Ascending aorta (tissue), 2 donors: ENCODE results near the gene GLIPR1L1. TPM values are rescaled to one million over a fixed set of nuclear protein-coding genes. Genes with fewer than 3 reads are reported as not detected.

Experiments used
- DNase-seq, 2 donors: peaks; one replicate each; pipeline ENCODE4 v3.0.0-alpha.2; 2019; ENCODE audit warnings: low spot score in 2 of 2
- H3K27ac ChIP-seq, 2 donors: fragments of 200-600 bp; sonication (generic); one replicate each; pipeline ENCODE4 v1.5.1; 2016 to 2017; ENCODE audit warnings: mild to moderate bottlenecking in 1 of 2
- H3K27me3 ChIP-seq: fragments of 200-600 bp; sonication (generic); one replicate; pipeline ENCODE4 v1.5.1; 2017
- H3K36me3 ChIP-seq, 2 donors: fragments of 200-600 bp; sonication (generic); one replicate each; pipeline ENCODE4 v1.5.1; 2016
- H3K4me1 ChIP-seq, 2 donors: fragments of 200-600 bp; sonication (generic); one replicate each; pipeline ENCODE4 v1.5.1; 2016 to 2017; ENCODE audit warnings: mild to moderate bottlenecking in 1 of 2
- H3K4me3 ChIP-seq, 2 donors: fragments of 200-600 bp; sonication (generic); one replicate each; pipeline ENCODE4 v1.5.1; 2016 to 2017; ENCODE audit warnings: mild to moderate bottlenecking in 1 of 2
- H3K9me3 ChIP-seq, 2 donors: fragments of 200-600 bp; sonication (generic); one replicate each; pipeline ENCODE4 v1.5.1; 2016
- CTCF ChIP-seq, 3 experiments: fragments of 200-600 bp in 2 of 3; fragments of 450-650 bp in 1 of 3; sonication (generic) in 2 of 3; IDR thresholded peaks; one replicate each; pipeline ENCODE4 v1.5.1; 2016 to 2019; ENCODE audit warnings: antibody characterized with exemption in 3 of 3, mild to moderate bottlenecking in 1 of 3, moderate library complexity in 1 of 3
- intact Hi-C: fragments of 100-400 bp; cut with DNase I; formaldehyde crosslinking; loops from one replicate; pipeline ENCODE4 v1.15.1; 2023
- total RNA-seq: library from RNA; depleted of rRNA; stranded (reverse); fragments of >200 nt; gene quantifications from one replicate; pipeline ENCODE4 v1.1.0, GENCODE V29; 2016

Gene GLIPR1L1
- total RNA-seq, 1 donor from 2014 or later, result not detected

- intact Hi-C loops, result no loop called here
- no peaks in the 10 kb centered on the region for H3K9me3 ChIP-seq
- no peak overlapping the region for H3K27ac ChIP-seq
- H3K4me3 ChIP-seq, result no peak overlapping the region
- no peaks in the 10 kb centered on the region for H3K27me3 ChIP-seq
- peaks cover 0 to 6% of the 10 kb centered on the region in 2 donors for H3K36me3 ChIP-seq
- no peaks in the 10 kb centered on the region for H3K4me1 ChIP-seq
- DNase-seq, result no peak
- TF ChIP-seq CTCF (IDR thresholded peaks at IDR 0.05), result no peak
These were observed 23.1 kb upstream of the GLIPR1L1 start for GRCh38 chr12:75311369-75311768.

GRCh38 chr12:75315518-75315917, 19.0 kb upstream of the GLIPR1L1 start:
- Histone ChIP-seq H3K4me1 (no peaks in the 10 kb centered on the region), H3K4me3 (no peak overlapping the region), H3K9me3 (no peaks in the 10 kb centered on the region), H3K27me3 (no peaks in the 10 kb centered on the region), H3K36me3 (peaks cover 0 to 2% of the 10 kb centered on the region in 2 donors), H3K27ac (no peak overlapping the region)
- DNase-seq, result no peak
- no peak for TF ChIP-seq CTCF (IDR thresholded peaks at IDR 0.05)
- intact Hi-C loops, result no loop called here

GRCh38 chr12:75317784-75318183, 16.7 kb upstream of the GLIPR1L1 start:
- Histone ChIP-seq H3K27me3 (no peaks in the 10 kb centered on the region), H3K4me3 (no peak overlapping the region), H3K36me3 (no peaks in the 10 kb centered on the region), H3K9me3 (no peaks in the 10 kb centered on the region), H3K4me1 (no peaks in the 10 kb centered on the region), H3K27ac (no peak overlapping the region)
- no peak for DNase-seq
- intact Hi-C loops, result no loop called here
- TF ChIP-seq CTCF (IDR thresholded peaks at IDR 0.05), result no peak

GRCh38 chr12:75322464-75322863, 12.0 kb upstream of the GLIPR1L1 start:
- no peak for DNase-seq
- intact Hi-C loops, result loop anchor here (10.0 kb wide), 1 partner anchor 1742 kb away; the partner anchor contains the start of gene E2F7
- TF ChIP-seq CTCF (IDR thresholded peaks at IDR 0.05), result no peak
- Histone ChIP-seq H3K4me3 (no peak overlapping the region), H3K27ac (no peak overlapping the region), H3K4me1 (no peaks in the 10 kb centered on the region), H3K36me3 (no peaks in the 10 kb centered on the region), H3K9me3 (no peaks in the 10 kb centered on the region), H3K27me3 (no peaks in the 10 kb centered on the region)

GRCh38 chr12:75323663-75324062, 10.8 kb upstream of the GLIPR1L1 start:
- Histone ChIP-seq H3K9me3 (no peaks in the 10 kb centered on the region), H3K4me1 (peaks cover 0 to under 1% of the 10 kb centered on the region in 2 donors), H3K27ac (no peak overlapping the region), H3K4me3 (no peak overlapping the region), H3K36me3 (no peaks in the 10 kb centered on the region), H3K27me3 (no peaks in the 10 kb centered on the region)
- no peak for TF ChIP-seq CTCF (IDR thresholded peaks at IDR 0.05)
- intact Hi-C loops, result loop anchor here (10.0 kb wide), 1 partner anchor 1741 kb away; the partner anchor contains the start of gene E2F7
- DNase-seq, result no peak

- no peak for TF ChIP-seq CTCF (IDR thresholded peaks at IDR 0.05)
- H3K4me3 ChIP-seq, result no peak overlapping the region
- intact Hi-C loops, result loop anchor here (10.0 kb wide), 1 partner anchor 1737 kb away; the partner anchor contains the start of gene E2F7
- no peaks in the 10 kb centered on the region for H3K9me3 ChIP-seq
- no peak for DNase-seq
- H3K36me3 ChIP-seq, result no peaks in the 10 kb centered on the region
- H3K27me3 ChIP-seq, result no peaks in the 10 kb centered on the region
- no peak overlapping the region for H3K27ac ChIP-seq
- peaks cover 5 to 8% of the 10 kb centered on the region in 2 donors for H3K4me1 ChIP-seq
These were observed 6.8 kb upstream of the GLIPR1L1 start for GRCh38 chr12:75327642-75328041.
